Measurements from ENCODE around the gene WWOX.

WWOX gene

DNA sequence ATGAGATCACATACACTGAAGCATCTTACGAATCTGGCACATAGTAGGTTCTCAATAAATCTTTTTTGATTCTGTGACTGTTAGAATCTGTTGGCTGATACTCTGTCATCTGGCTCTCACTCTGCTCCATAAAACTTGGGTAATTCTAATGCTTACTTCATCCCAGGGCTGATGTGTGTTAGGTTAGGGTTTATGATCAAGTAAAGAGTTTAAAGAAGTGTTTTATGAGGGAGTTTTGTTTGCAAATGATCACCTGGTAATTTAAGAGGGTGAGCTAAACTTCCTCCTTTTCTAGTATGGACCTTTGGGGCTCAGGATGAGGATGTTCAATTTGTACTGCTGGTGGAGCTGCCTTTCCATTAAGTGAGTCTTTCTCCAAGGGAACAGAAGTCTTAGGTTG is 364.1 kb downstream of the WWOX start:
- no peak for TF ChIP-seq ZNF274 (IDR thresholded peaks at IDR 0.05; ENCODE audit: low read depth, low read length)
- no peak overlapping the region for H3K4me3 ChIP-seq (ENCODE audit: low read length)

- no peak for TF ChIP-seq ZNF274 (IDR thresholded peaks at IDR 0.05; ENCODE audit: low read depth, low read length)
- H3K4me3 ChIP-seq (ENCODE audit: low read length): no peak overlapping the region
These were observed 365.4 kb downstream of the WWOX start for GRCh38 chr16:78464833-78465232.

GRCh38 chr16:78465730-78466129 is 366.3 kb downstream of the WWOX start:
- H3K4me3 ChIP-seq (ENCODE audit: low read length): no peak overlapping the region
- TF ChIP-seq ZNF274 (IDR thresholded peaks at IDR 0.05; ENCODE audit: low read depth, low read length): no peak

GRCh38 chr16:78469787-78470186 is 370.3 kb downstream of the WWOX start:
- H3K4me3 ChIP-seq (ENCODE audit: low read length): no peak overlapping the region
- TF ChIP-seq ZNF274 (IDR thresholded peaks at IDR 0.05; ENCODE audit: low read depth, low read length): no peak

GRCh38 chr16:78473031-78473699 is 373.7 kb downstream of the WWOX start:
- TF ChIP-seq ZNF274 (IDR thresholded peaks at IDR 0.05; ENCODE audit: low read depth, low read length): no peak
- no peak overlapping the region for H3K4me3 ChIP-seq (ENCODE audit: low read length)

DNA sequence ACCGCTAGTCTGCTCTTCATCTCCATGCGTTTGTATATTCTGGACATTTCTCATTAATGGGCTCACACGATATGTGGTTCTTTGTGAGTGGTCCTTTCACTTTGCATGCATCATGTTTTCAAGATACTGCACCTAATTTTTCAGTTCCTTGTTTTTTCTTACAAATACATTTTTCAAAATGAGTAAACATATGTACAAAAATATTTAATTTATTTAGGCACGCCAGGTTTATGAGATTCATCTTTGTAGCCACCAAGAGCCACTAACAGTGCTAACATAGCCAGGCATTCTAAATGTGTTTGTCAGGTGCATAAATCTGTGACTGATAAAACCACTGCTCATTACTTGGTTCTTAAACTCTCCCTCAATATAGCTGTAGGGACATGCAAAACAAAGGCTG is 375.3 kb downstream of the WWOX start:
- no peak for TF ChIP-seq ZNF274 (IDR thresholded peaks at IDR 0.05; ENCODE audit: low read depth, low read length)
- no peak overlapping the region for H3K4me3 ChIP-seq (ENCODE audit: low read length)

DNA sequence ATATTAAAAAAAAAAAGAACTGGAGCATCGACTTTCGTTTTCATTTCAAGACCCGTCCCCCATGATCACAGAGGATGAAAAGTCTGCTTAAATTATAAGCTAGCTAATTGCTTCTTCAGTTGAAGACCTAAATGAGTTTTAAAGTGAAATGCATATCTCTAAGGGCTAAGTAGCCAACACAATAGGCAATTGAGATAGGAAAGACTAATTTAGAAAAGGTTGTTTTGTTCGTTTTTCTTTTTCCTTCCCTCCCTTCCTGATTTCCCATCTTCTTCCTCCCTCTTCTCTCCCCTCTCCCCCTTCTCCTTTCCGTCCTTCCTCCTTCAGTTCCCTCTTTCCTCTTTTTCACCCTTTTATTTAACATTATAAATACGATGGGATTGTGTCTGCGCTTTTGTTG is 377.2 kb downstream of the WWOX start:
- H3K4me3 ChIP-seq (ENCODE audit: low read length): no peak overlapping the region
- no peak for TF ChIP-seq ZNF274 (IDR thresholded peaks at IDR 0.05; ENCODE audit: low read depth, low read length)

GRCh38 chr16:78478267-78478861 is 378.9 kb downstream of the WWOX start:
- TF ChIP-seq ZNF274 (IDR thresholded peaks at IDR 0.05; ENCODE audit: low read depth, low read length): no peak
- H3K4me3 ChIP-seq (ENCODE audit: low read length): no peak overlapping the region

DNA sequence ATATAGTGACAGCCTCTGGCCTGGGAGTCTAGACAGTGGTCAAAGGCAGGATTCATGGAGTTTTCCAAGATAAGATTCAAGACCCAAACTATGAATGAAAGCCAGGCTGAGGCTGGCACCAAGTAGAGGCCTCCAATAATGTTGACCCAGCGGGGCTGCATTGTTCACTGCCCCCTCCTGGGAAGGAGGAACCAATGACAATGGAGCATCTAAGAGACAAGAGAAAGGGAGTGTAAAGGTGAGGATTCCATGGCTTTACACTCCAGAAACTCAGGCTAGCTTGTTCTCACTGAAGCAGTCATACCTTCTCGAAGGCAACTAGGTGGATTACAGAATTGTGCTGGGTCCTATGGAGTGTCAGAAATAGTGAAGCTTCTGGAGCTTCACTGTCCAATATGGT is 380.3 kb downstream of the WWOX start:
- H3K4me3 ChIP-seq (ENCODE audit: low read length): no peak overlapping the region
- no peak for TF ChIP-seq ZNF274 (IDR thresholded peaks at IDR 0.05; ENCODE audit: low read depth, low read length)

GRCh38 chr16:78480588-78480987 is 381.1 kb downstream of the WWOX start:
- TF ChIP-seq ZNF274 (IDR thresholded peaks at IDR 0.05; ENCODE audit: low read depth, low read length): no peak
- no peak overlapping the region for H3K4me3 ChIP-seq (ENCODE audit: low read length)

DNA sequence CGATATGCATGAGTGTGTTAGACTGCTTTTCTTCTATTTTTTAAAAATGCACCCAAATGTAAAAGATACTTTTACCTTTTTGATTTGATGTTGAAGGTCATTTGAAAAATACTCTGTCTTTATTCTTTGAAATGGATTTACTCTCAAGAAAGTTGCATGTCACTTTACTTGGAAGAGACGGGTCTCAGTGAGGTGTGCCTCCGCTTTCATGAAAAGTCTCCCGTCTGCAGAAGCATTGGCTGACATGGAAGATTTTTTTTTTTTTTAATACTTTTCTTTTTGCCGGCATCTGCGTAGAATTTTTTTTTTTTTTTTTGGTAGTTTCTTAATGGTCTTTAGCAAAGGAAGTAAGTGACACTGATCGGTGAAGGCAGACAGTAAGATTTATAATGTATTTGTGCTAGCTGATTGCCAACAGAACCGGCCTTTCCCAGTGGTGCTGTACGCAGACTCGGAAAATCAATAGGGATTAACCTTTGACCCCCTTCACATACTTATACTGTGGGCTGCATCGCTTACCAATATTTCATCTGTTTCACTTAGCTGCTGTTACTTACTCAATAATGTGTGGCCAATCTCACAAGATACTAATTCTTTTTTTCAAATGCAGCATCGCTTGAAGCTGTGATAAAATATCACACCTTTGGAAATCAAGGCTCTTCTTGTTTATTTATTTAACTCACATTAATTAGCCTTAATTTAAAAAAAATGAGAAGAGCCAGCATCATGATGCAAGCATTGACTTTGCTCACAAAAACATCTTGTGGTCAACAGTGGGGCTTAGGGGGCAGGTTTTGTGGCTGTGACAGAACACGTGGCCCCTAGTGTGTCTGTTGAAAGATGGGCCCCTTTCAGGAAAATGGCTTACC is 383.9 kb downstream of the WWOX start:
- no peak overlapping the region for H3K4me3 ChIP-seq (ENCODE audit: low read length)
- no peak for TF ChIP-seq ZNF274 (IDR thresholded peaks at IDR 0.05; ENCODE audit: low read depth, low read length)

GRCh38 chr16:78484509-78485058 is 385.1 kb downstream of the WWOX start:
- H3K4me3 ChIP-seq (ENCODE audit: low read length): no peak overlapping the region
- no peak for TF ChIP-seq ZNF274 (IDR thresholded peaks at IDR 0.05; ENCODE audit: low read depth, low read length)

DNA sequence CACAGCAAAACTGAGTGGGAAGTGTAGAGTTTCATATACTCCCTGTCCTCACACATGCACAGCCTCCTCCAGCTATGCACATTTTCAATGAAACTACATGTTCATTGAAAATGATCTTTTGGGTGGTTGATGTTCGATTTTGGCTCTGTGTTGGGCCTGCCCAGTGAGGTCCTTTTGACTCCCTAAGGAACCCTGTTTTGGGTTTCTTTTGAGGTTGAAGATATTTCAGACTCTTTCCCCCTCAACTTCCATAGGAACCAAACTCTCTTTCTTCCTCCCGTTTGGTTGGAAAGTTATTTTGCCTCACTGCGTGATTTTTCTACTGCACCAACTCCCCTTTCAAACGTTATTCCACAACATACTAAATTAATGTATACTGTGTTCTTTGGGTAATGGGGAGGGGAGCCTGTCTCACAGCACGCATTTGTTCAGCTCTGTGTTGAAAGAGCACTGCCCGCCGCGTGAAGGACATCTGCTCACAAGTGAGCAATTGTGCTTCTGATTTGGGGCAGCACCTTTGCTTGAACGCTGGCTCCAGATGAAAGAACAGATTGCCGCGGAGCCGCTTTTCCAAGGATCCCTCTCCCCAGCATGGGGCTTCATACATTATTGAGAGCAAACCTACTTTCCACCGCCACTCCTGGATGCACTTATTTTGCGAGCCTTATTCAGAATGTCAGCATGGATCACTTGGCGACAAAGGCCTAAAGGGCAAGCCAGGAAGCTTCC is 385.9 kb downstream of the WWOX start:
- H3K4me3 ChIP-seq (ENCODE audit: low read length): no peak overlapping the region

GRCh38 chr16:78485917-78486257 is 386.4 kb downstream of the WWOX start:
- H3K4me3 ChIP-seq (ENCODE audit: low read length): no peak overlapping the region
- no peak for TF ChIP-seq ZNF274 (IDR thresholded peaks at IDR 0.05; ENCODE audit: low read depth, low read length)

More for the DNA sequence above, 385.9 kb downstream of the WWOX start:
- TF ChIP-seq ZNF274 (IDR thresholded peaks at IDR 0.05; ENCODE audit: low read depth, low read length): no peak

Measured in GM08714 (cell line).